GM12878 (cell line): ENCODE data around the gene AKR1B1. TPM values are rescaled to one million over a fixed set of nuclear protein-coding genes. Genes with fewer than 3 reads are reported as not detected.

Experiments
- GATAD2B ChIP-seq: fragments of 450-650 bp; conservative IDR thresholded peaks from 2 replicates; pipeline ENCODE4 v1.6.1; 2017; ENCODE audit warnings: low read depth, mild to moderate bottlenecking, moderate library complexity
- HDAC2 ChIP-seq: fragments of 200-600 bp; sonication (generic); IDR thresholded peaks from 2 replicates; pipeline ENCODE4 v1.6.1; 2017
- MTA2 ChIP-seq: fragments of 450-650 bp; IDR thresholded peaks from 2 replicates; pipeline ENCODE4 v1.6.1; 2016; ENCODE audit warnings: low read depth, mild to moderate bottlenecking, moderate library complexity
- NRF1 ChIP-seq: conservative IDR thresholded peaks from 2 replicates; pipeline ENCODE4 v1.6.1; 2011; ENCODE audit warnings: mild to moderate bottlenecking, low read depth, low read length, improper control_type of control experiment
- polyA plus RNA-seq, 11 experiments: library from polyadenylated mRNA; depleted of rRNA in 4 of 11; unstranded in 6 of 11; stranded (reverse) in 5 of 11; fragments of >200 nt; fragmentation: Nextera tagmentation in 4 of 11; fragmentation: Illumina TruSeq in 1 of 11; extraction: Ambion mirVana in 4 of 11; extraction: Trizol in 1 of 11; gene quantifications; 1 replicate in 1 of 11; 2 replicates in 10 of 11; pipeline versions ENCODE4 v1.2.1 to v1.2.3, GENCODE V29; 2011 to 2016; ENCODE audit warnings: inconsistent platforms in 2 of 11, missing spikeins in 2 of 11, low read depth in 1 of 11
- total RNA-seq, 4 experiments: library from RNA; depleted of rRNA in 3 of 4; stranded (reverse); fragments of >200 nt in 3 of 4; fragmentation: Illumina TruSeq in 1 of 4; extraction: Trizol in 1 of 4; gene quantifications; 2 replicates each; pipeline versions ENCODE4 v1.2.1 to v1.2.3, GENCODE V29; 2013 to 2021
- TF ChIP-seq, protein P1 (sequence below): fragments of 450-650 bp; formaldehyde crosslinking; IDR thresholded peaks from 2 replicates; pipeline ENCODE4 v1.4.0; 2022; ENCODE audit warnings: mild to moderate bottlenecking, moderate library complexity
- TF ChIP-seq, protein P2 (sequence below), 3 experiments: IDR thresholded peaks in 2 of 3; conservative IDR thresholded peaks in 1 of 3; 2 replicates each; pipeline ENCODE4 v1.5.1; 2011; ENCODE audit warnings: low read depth in 3 of 3, low read length in 3 of 3, mild to moderate bottlenecking in 3 of 3, control low read depth in 2 of 3, moderate library complexity in 2 of 3, inconsistent platforms in 1 of 3, mixed read lengths in 1 of 3; ENCODE audit not compliant: control insufficient read depth in 2 of 3, insufficient read depth in 1 of 3; ENCODE audit errors: extremely low read depth in 1 of 3
- TF ChIP-seq, protein P3 (sequence below): IDR thresholded peaks from 2 replicates; pipeline ENCODE4 v1.6.1; 2011; ENCODE audit warnings: borderline replicate concordance, low read depth, mild to moderate bottlenecking, moderate library complexity, mixed read lengths, low read length; ENCODE audit not compliant: insufficient read depth; ENCODE audit errors: extremely low read length
- TF ChIP-seq, protein P4 (sequence below): IDR thresholded peaks from 2 replicates; pipeline ENCODE4 v1.6.1; 2012; ENCODE audit warnings: low read depth, low read length, improper control_type of control experiment

The AKR1B1 gene
- total and polyA plus RNA-seq, 10 of the 15 experiments (the other 5 are each of a cell fraction or from before 2014, with no cell fraction given), result 40.4 to 252 (median 156) TPM

DNA sequence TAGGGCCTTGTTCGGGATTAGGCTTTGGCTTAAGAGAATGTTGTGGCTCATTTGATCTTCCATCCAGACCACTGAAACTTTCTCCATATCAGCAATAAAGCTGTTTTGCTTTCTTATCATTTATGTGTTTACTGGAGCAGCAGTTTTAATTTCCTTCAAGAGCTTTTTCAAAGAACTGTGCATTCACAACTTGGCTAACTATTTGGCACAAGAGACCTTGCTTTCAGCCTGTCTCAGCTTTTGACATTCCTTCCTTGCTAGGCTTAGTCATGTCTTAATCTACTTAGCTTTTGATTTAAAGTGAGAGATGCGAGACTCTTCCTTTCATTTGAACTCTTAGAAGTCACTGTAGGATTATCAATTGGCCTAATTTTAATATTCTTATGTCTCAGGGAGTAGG, 19.1 kb upstream of the AKR1B1 start (continued):
- TF ChIP-seq, protein P1, sequence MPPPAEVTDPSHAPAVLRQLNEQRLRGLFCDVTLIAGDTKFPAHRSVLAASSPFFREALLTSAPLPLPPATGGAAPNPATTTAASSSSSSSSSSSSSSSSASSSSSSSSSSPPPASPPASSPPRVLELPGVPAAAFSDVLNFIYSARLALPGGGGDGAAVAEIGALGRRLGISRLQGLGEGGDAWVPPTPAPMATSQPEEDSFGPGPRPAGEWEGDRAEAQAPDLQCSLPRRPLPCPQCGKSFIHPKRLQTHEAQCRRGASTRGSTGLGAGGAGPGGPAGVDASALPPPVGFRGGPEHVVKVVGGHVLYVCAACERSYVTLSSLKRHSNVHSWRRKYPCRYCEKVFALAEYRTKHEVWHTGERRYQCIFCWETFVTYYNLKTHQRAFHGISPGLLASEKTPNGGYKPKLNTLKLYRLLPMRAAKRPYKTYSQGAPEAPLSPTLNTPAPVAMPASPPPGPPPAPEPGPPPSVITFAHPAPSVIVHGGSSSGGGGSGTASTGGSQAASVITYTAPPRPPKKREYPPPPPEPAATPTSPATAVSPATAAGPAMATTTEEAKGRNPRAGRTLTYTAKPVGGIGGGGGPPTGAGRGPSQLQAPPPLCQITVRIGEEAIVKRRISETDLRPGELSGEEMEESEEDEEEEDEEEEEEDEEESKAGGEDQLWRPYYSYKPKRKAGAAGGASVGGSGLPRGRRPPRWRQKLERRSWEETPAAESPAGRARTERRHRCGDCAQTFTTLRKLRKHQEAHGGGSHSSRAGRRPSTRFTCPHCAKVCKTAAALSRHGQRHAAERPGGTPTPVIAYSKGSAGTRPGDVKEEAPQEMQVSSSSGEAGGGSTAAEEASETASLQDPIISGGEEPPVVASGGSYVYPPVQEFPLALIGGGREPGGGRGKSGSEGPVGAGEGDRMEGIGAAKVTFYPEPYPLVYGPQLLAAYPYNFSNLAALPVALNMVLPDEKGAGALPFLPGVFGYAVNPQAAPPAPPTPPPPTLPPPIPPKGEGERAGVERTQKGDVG (CRISPR knock-in tag), result no peak
- TF ChIP-seq, protein P2, sequence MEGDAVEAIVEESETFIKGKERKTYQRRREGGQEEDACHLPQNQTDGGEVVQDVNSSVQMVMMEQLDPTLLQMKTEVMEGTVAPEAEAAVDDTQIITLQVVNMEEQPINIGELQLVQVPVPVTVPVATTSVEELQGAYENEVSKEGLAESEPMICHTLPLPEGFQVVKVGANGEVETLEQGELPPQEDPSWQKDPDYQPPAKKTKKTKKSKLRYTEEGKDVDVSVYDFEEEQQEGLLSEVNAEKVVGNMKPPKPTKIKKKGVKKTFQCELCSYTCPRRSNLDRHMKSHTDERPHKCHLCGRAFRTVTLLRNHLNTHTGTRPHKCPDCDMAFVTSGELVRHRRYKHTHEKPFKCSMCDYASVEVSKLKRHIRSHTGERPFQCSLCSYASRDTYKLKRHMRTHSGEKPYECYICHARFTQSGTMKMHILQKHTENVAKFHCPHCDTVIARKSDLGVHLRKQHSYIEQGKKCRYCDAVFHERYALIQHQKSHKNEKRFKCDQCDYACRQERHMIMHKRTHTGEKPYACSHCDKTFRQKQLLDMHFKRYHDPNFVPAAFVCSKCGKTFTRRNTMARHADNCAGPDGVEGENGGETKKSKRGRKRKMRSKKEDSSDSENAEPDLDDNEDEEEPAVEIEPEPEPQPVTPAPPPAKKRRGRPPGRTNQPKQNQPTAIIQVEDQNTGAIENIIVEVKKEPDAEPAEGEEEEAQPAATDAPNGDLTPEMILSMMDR (IDR thresholded peaks at IDR 0.05 in 2 of 3, conservative IDR thresholded peaks at IDR 0.05 in 1 of 3; ENCODE audit: control insufficient read depth in 2 of 3, extremely low read depth in 1 of 3, insufficient read depth in 1 of 3, low read depth in 3 of 3, low read length in 3 of 3), result no peak
- TF ChIP-seq GATAD2B (no peak), MTA2 (no peak), NRF1 (no peak), HDAC2 (no peak)
- TF ChIP-seq, protein P3, sequence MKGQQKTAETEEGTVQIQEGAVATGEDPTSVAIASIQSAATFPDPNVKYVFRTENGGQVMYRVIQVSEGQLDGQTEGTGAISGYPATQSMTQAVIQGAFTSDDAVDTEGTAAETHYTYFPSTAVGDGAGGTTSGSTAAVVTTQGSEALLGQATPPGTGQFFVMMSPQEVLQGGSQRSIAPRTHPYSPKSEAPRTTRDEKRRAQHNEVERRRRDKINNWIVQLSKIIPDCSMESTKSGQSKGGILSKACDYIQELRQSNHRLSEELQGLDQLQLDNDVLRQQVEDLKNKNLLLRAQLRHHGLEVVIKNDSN, result no peak
- TF ChIP-seq, protein P4, sequence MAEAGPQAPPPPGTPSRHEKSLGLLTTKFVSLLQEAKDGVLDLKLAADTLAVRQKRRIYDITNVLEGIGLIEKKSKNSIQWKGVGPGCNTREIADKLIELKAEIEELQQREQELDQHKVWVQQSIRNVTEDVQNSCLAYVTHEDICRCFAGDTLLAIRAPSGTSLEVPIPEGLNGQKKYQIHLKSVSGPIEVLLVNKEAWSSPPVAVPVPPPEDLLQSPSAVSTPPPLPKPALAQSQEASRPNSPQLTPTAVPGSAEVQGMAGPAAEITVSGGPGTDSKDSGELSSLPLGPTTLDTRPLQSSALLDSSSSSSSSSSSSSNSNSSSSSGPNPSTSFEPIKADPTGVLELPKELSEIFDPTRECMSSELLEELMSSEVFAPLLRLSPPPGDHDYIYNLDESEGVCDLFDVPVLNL, result no peak
- TF ChIP-seq, all 136 proteins: peak for 0
